ENCODE results near the gene DNAH14. TPM values are rescaled to one million over a fixed set of nuclear protein-coding genes. Genes with fewer than 3 reads are reported as not detected.

DNAH14 gene
- polyA plus RNA-seq, 1 donor from 2014 or later, result 24.9 TPM

DNA sequence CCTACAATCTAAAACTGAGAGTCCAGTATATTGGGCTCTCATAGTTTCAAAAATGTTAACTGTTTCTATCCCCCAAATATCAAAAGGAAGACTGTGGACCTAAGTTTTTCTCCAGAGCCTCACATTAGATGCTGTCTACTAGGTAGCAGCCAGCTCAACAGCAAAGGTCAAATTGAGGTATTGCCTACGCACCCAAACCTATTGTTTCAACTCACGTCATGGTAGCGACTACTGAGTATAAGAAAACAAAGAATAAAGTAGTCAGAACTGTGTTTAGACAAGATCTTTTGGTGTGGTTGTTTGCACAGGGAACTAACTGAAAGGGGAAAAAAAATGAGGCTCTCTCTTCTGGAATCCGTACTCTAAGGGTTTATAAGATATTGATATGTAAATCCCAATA lies 325.2 kb downstream of the DNAH14 start:
- Histone ChIP-seq H3K4me3 (ENCODE audit: low read length) (no peak overlapping the region), H3K36me3 (ENCODE audit: insufficient read depth, low read length) (no peaks in the 10 kb centered on the region), H3K9ac (ENCODE audit: low read length) (no peak overlapping the region), H3K9me3 (ENCODE audit: low read length) (no peaks in the 10 kb centered on the region), H3F3A (ENCODE audit: insufficient read depth, low read length, poor library complexity, severe bottlenecking) (no peaks in the 10 kb centered on the region), H3K4me2 (ENCODE audit: low read length) (no peak overlapping the region), H4K20me1 (ENCODE audit: insufficient read depth) (no peaks in the 10 kb centered on the region), H3K9me2 (ENCODE audit: insufficient read depth, low read length) (no peaks in the 10 kb centered on the region), H3K27me3 (ENCODE audit: insufficient read depth, low read depth, low read length) (no peaks in the 10 kb centered on the region), H3K27ac (ENCODE audit: low read length) (no peak overlapping the region), H3K79me2 (replicated peaks; ENCODE audit: insufficient read depth, low read length) (no peaks in the 10 kb centered on the region), H2AFZ (ENCODE audit: low read depth, low read length) (no peak overlapping the region)
- TF ChIP-seq, protein P1, sequence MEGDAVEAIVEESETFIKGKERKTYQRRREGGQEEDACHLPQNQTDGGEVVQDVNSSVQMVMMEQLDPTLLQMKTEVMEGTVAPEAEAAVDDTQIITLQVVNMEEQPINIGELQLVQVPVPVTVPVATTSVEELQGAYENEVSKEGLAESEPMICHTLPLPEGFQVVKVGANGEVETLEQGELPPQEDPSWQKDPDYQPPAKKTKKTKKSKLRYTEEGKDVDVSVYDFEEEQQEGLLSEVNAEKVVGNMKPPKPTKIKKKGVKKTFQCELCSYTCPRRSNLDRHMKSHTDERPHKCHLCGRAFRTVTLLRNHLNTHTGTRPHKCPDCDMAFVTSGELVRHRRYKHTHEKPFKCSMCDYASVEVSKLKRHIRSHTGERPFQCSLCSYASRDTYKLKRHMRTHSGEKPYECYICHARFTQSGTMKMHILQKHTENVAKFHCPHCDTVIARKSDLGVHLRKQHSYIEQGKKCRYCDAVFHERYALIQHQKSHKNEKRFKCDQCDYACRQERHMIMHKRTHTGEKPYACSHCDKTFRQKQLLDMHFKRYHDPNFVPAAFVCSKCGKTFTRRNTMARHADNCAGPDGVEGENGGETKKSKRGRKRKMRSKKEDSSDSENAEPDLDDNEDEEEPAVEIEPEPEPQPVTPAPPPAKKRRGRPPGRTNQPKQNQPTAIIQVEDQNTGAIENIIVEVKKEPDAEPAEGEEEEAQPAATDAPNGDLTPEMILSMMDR (IDR thresholded peaks at IDR 0.05; ENCODE audit: poor library complexity, severe bottlenecking), result no peak
- TF ChIP-seq REST (IDR thresholded peaks at IDR 0.05; ENCODE audit: borderline replicate concordance), result no peak

- Histone ChIP-seq H3K4me2 (ENCODE audit: low read length) (no peak overlapping the region), H3K9me2 (ENCODE audit: insufficient read depth, low read length) (no peaks in the 10 kb centered on the region), H3F3A (ENCODE audit: insufficient read depth, low read length, poor library complexity, severe bottlenecking) (no peaks in the 10 kb centered on the region), H3K79me2 (replicated peaks; ENCODE audit: insufficient read depth, low read length) (no peaks in the 10 kb centered on the region), H3K9ac (ENCODE audit: low read length) (no peak overlapping the region), H3K27me3 (ENCODE audit: insufficient read depth, low read depth, low read length) (no peaks in the 10 kb centered on the region), H3K9me3 (ENCODE audit: low read length) (no peaks in the 10 kb centered on the region), H4K20me1 (ENCODE audit: insufficient read depth) (no peaks in the 10 kb centered on the region), H3K27ac (ENCODE audit: low read length) (no peak overlapping the region), H2AFZ (ENCODE audit: low read depth, low read length) (no peak overlapping the region), H3K4me3 (ENCODE audit: low read length) (no peak overlapping the region), H3K36me3 (ENCODE audit: insufficient read depth, low read length) (no peaks in the 10 kb centered on the region)
- TF ChIP-seq RAD21 (conservative IDR thresholded peaks at IDR 0.05), result no peak
- no peak for TF ChIP-seq EZH2 (IDR thresholded peaks at IDR 0.05; ENCODE audit: borderline replicate concordance, insufficient read depth, low read length, poor library complexity, severe bottlenecking)
- TF ChIP-seq EP300 (conservative IDR thresholded peaks at IDR 0.05; ENCODE audit: poor library complexity, severe bottlenecking), result no peak
- TF ChIP-seq, protein P1 (IDR thresholded peaks at IDR 0.05; ENCODE audit: poor library complexity, severe bottlenecking), result no peak
- TF ChIP-seq SMC3 (conservative IDR thresholded peaks at IDR 0.05; ENCODE audit: poor library complexity), result no peak
- TF ChIP-seq TAF1 (IDR thresholded peaks at IDR 0.05; ENCODE audit: low read depth), result no peak
- TF ChIP-seq REST (IDR thresholded peaks at IDR 0.05; ENCODE audit: borderline replicate concordance), result no peak
- TF ChIP-seq POLR2AphosphoS5 (IDR thresholded peaks at IDR 0.05), result no peak
- TF ChIP-seq MXI1 (conservative IDR thresholded peaks at IDR 0.05; ENCODE audit: poor library complexity, severe bottlenecking), result no peak
Measured at GRCh38 chr1:225257081-225257480, 327.6 kb downstream of the DNAH14 start.
